Measurements from ENCODE around the gene EBF3. TPM values are rescaled to one million over a fixed set of nuclear protein-coding genes. Genes with fewer than 3 reads are reported as not detected.

The EBF3 gene
- total and polyA plus RNA-seq, 7 donors = 1.2 to 8.9 (median 4.5) TPM; not detected in 1

DNA sequence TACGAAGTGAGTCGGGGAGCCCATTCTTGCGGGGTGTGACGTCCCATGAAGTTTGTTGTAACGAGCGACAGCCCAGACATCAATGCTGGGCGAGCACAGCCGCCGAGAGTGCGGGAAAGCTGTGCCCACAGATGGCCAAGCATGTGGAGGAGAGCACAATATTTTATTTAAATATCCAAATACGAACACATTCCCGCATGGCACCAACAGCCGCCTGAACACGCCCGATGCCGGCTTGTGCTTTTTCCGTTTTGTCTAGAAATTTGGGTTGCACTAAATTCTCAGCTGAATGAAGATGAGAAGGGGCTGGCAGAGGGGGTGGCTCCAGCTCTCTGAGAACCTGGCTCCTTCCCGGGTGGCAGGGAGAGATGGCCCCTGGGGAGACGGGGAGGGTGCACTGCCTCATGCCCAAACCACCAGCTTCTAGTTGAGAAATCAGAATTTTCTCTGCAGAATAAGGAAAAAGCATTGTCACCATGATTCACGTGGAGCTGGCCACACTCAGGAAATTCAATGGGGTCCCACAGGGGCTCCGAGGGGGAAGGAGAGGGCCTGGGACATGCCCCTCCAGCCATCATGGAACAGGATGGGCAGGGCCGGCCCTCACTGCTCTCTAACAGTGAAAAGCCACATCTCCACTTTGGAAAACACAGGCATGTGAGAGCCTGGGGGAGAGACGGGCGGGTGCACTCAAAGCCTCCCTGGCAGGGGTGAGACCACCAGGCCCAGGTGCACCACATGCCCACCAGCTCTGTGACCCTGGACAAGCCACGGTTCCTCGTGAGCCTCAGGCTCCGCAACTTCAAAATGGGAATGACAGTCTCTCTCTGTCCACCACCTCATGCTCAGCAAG is 48.3 kb downstream of the EBF3 start:
- H3K36me3 ChIP-seq = no peaks in the 10 kb centered on the region
- no peak overlapping the region for H3K4me3 ChIP-seq
- H3K4me1 ChIP-seq = no peaks in the 10 kb centered on the region
- TF ChIP-seq, protein P1, sequence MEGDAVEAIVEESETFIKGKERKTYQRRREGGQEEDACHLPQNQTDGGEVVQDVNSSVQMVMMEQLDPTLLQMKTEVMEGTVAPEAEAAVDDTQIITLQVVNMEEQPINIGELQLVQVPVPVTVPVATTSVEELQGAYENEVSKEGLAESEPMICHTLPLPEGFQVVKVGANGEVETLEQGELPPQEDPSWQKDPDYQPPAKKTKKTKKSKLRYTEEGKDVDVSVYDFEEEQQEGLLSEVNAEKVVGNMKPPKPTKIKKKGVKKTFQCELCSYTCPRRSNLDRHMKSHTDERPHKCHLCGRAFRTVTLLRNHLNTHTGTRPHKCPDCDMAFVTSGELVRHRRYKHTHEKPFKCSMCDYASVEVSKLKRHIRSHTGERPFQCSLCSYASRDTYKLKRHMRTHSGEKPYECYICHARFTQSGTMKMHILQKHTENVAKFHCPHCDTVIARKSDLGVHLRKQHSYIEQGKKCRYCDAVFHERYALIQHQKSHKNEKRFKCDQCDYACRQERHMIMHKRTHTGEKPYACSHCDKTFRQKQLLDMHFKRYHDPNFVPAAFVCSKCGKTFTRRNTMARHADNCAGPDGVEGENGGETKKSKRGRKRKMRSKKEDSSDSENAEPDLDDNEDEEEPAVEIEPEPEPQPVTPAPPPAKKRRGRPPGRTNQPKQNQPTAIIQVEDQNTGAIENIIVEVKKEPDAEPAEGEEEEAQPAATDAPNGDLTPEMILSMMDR (IDR thresholded peaks at IDR 0.05) = no peak
- no peak for TF ChIP-seq EP300 (IDR thresholded peaks at IDR 0.05)
- TF ChIP-seq POLR2AphosphoS5 (IDR thresholded peaks at IDR 0.05) = no peak
- no peak for TF ChIP-seq POLR2A (IDR thresholded peaks at IDR 0.05)
- no peaks in the 10 kb centered on the region for H3K9me3 ChIP-seq
- no peak overlapping the region for H3K27ac ChIP-seq
- WGBS, 2 donors = 88 to 89% methylated on average over 27 of the region's 27 CpGs
- peak; percentile 48 for DNase-seq
- no peaks in the 10 kb centered on the region for H3K27me3 ChIP-seq
- intact Hi-C loops (cut with DNase I) = no loop called here

DNA sequence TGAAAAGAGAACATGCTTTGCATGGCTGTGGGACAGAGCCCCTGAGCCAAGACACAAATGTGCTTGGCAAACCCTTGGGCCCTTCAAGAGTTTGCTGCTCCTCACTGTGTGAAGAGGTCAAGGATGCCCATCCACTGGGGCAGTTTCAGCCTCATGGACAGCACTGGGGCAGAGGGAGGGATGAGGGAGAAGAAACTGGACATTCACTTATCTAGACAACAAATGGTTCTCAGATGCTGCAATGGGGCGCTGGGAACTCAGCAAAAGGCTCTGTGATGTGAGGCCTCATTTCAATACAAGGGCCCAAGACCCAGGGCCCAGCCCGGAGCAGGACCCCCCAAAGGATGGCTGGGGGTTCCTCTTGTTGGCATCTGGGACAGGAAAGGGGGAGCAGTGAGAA is 49.1 kb downstream of the EBF3 start:
- Histone ChIP-seq H3K27me3 (no peaks in the 10 kb centered on the region), H3K36me3 (no peaks in the 10 kb centered on the region), H3K4me1 (no peaks in the 10 kb centered on the region), H3K27ac (no peak overlapping the region), H3K9me3 (no peaks in the 10 kb centered on the region), H3K4me3 (no peak overlapping the region)
- intact Hi-C loops (cut with DNase I) = no loop called here
- no peak for DNase-seq
- WGBS, 2 donors = 79 to 88% methylated on average over 2 of the region's 2 CpGs
- TF ChIP-seq EP300 (IDR thresholded peaks at IDR 0.05) = no peak
- TF ChIP-seq, protein P1 (IDR thresholded peaks at IDR 0.05) = no peak
- no peak for TF ChIP-seq POLR2AphosphoS5 (IDR thresholded peaks at IDR 0.05)
- no peak for TF ChIP-seq POLR2A (IDR thresholded peaks at IDR 0.05)

DNA sequence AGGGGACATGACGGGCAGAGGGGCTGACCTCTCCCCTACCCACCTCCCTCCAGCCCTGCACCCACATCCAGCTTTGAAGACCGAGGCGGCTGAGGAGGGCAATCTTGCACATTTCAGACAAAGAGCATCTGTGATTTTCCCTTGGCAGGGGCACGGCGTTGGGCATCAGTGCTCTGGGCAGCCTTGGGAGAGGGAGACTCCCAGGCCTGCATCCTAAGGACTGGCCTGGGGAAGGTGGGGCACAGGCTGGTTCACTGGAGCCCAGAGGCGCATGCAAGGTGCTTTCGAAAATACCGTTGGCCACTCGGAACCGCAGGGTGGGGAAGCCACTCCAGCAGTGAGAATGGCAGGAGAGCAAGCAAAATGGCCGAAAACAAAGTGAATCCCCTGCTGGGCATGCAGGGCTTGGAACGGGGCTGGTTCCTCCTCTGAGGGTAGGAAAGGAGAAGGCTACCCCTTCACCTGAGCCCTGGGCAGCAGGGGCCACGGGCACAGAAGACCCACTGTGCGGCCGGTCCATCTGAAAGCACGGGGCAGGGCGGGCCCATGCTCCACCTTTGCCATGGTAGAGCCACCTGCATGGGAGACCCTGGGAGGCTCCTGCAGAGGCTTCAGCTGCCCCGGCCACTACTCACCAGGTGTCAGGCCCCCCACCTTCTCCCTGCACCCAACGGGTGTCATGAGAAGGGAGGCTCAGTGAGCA is 49.8 kb downstream of the EBF3 start:
- Histone ChIP-seq H3K36me3 (no peaks in the 10 kb centered on the region), H3K4me3 (no peak overlapping the region), H3K27me3 (no peaks in the 10 kb centered on the region), H3K27ac (no peak overlapping the region), H3K4me1 (no peaks in the 10 kb centered on the region), H3K9me3 (no peaks in the 10 kb centered on the region)
- no peak for DNase-seq
- TF ChIP-seq, protein P1 (IDR thresholded peaks at IDR 0.05) = no peak
- TF ChIP-seq POLR2AphosphoS5 (IDR thresholded peaks at IDR 0.05) (no peak), POLR2A (IDR thresholded peaks at IDR 0.05) (no peak), EP300 (IDR thresholded peaks at IDR 0.05) (no peak)
- WGBS, 2 donors = 92 to 94% methylated on average over 19 of the region's 19 CpGs
- intact Hi-C loops (cut with DNase I) = no loop called here

DNA sequence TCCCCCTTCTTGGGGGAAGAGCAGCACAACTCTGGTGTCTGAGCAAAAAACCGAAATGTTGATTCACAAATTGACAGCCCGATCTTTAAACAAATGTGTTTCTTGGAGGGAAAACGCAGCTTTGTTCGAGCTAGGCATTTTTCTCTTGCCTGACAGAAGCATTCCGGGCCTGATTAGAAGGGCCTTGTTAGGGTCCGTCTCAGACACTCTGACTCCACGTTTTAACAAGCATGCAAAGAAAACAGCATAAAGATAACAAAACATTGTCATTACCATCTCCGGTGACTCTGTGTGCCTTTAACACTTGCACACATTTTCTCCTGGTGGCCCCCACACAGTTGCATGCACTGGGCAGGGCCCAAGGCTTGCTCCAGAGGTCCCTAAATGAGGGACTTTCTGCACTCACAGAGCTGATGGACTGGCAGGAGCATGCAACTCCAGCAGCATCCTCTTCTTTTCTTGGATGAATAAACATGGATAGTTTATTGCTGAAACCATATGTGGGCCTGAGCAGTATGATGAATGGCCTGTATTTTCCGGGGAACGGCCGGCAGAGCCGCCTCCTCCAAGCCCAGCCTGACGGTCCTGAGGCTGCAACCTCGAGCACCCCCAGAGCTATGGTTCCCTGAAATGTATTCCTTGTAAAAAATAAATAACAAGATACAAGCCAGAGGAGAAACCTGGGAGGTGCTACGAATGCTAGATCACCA is 50.9 kb downstream of the EBF3 start:
- intact Hi-C loops (cut with DNase I) = no loop called here
- no peak overlapping the region for H3K4me3 ChIP-seq
- no peaks in the 10 kb centered on the region for H3K27me3 ChIP-seq
- H3K36me3 ChIP-seq = no peaks in the 10 kb centered on the region
- no peaks in the 10 kb centered on the region for H3K4me1 ChIP-seq
- H3K9me3 ChIP-seq = no peaks in the 10 kb centered on the region
- H3K27ac ChIP-seq = no peak overlapping the region
- 52 to 64% methylated on average over 15 of the region's 15 CpGs for WGBS, 2 donors
- DNase-seq = no peak
- TF ChIP-seq EP300 (IDR thresholded peaks at IDR 0.05) = no peak
- TF ChIP-seq, protein P1 (IDR thresholded peaks at IDR 0.05) = no peak
- no peak for TF ChIP-seq POLR2A (IDR thresholded peaks at IDR 0.05)
- TF ChIP-seq POLR2AphosphoS5 (IDR thresholded peaks at IDR 0.05) = no peak

All from sigmoid colon (tissue), 7 donors.